Measurements from ENCODE around the gene NEK3.
"Not testable (repeated sequence)": the region's sequence is repeated elsewhere in the genome, so short reads cannot be mapped to it uniquely, and the experiment has no call there.

GRCh38 chr13:52084981-52085380 is 74.4 kb downstream of the NEK3 start:
- TF ChIP-seq CTCF (IDR thresholded peaks at IDR 0.05; ENCODE audit: low read length); EZH2 (IDR thresholded peaks at IDR 0.05; ENCODE audit: borderline replicate concordance, low read length): not testable (repeated sequence)
